GM18526 (cell line): ENCODE data around the gene AK8.

Experiments used
- POLR2A ChIP-seq: IDR thresholded peaks from 3 replicates; pipeline ENCODE4 v1.6.1; 2011; ENCODE audit not compliant: insufficient read length; ENCODE audit errors: extremely low read depth

AK8 gene

GRCh38 chr9:132896264-132896663 is 18.2 kb upstream of the AK8 start:
- no peak for TF ChIP-seq POLR2A

DNA sequence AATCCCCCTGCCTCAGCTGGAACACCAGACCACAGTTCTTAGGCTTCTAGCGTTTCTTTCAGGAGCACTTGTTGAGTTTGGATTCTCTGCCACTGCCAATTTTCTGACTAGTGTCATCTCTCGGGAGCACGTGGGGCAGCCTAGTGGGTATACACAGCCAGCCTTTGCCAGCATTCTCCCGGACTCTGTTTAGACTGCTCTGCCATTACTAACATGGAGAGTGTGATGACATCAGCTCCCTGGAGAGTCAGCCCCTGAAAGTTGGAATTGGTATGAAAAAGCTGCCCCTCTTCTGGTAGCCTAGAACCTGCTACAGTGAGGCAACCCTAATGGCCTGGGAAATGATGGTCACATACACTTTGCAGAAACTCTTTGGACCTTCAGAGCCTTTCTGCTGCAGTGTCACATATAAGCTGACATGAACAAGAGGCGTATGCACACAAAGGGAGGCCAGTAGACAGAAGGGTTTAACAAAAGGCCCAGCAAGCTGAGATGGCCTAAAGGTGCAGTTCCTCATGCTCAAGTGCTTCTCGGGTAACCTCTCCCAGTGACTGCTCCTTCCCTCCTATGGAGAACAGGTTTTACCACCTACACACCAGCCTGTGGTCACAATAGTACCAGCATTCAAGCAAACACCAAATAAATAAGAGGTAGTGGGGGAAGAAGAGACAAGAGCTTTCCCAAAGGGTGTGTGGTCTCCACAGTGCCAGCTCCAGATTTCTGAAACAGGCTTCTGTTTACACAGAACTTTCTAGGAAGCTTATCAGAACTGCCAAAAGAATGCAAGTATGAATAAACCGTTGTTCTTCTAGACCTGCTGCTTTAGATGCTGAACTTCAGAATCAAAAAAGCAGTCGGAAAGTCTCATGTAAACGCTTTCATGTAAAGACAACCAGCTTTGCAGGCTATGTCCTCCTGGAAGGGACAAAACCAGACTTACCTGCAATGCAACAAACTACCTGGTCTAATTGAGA is 17.1 kb upstream of the AK8 start:
- no peak for TF ChIP-seq POLR2A

- TF ChIP-seq POLR2A: no peak
Measured at GRCh38 chr9:132894346-132894745, 16.3 kb upstream of the AK8 start.

- TF ChIP-seq POLR2A: no peak
Measured at GRCh38 chr9:132892400-132892799, 14.3 kb upstream of the AK8 start.

DNA sequence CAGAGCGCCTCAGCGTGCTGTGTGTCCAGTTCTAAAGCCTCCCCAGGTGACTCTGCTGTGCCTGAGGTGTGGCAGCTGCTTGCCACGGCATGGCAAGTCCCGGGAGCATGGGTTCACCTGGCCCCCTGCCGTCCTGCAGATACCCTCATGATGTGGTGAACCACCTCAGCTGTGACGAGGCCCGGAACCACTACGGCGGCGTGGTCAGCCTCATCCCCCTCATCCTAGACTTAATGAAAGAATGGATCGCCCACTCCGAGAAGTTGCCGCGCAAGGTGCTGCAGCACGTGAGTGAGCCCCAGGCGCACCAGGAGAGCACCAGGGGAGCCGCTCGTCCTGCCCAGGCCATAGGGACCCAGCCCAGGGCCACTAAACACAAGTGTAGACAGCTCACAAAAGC is 10.1 kb upstream of the AK8 start:
- TF ChIP-seq POLR2A: no peak

GRCh38 chr9:132887181-132888120 is 9.4 kb upstream of the AK8 start:
- TF ChIP-seq POLR2A: no peak

GRCh38 chr9:132886334-132886725 is 8.2 kb upstream of the AK8 start:
- no peak for TF ChIP-seq POLR2A

DNA sequence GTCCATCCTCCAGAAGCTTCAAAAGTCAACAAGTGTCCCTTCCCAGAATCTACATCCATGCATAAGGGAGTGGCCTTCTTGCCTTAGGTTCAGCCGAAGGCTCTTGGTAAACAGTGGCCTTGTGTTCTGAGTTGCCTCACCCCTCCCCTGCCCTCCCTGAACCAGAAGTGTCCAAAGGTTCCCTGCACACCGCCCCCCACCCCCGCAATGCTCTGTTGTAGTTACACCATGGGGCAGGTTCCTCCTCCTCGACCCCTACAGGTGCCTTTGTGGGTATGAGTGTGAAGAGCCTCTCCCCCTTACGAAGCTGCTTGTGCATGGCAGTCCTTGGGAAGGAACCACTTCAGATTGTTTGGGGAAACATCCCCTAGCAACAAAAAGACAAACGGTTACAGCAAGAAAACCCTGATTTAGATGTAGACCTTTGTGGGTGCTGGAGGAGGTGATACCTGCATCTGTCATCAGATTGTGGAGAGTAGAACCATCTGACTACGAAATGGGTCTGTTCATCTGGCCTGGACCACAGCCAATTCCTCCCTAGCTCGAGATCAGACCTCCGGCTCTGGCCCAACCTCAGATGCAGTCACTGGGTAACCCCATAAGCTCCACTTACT is 7.7 kb upstream of the AK8 start:
- TF ChIP-seq POLR2A: no peak

GRCh38 chr9:132883349-132884294 is 5.5 kb upstream of the AK8 start:
- no peak for TF ChIP-seq POLR2A

GRCh38 chr9:132882616-132883015 is 4.5 kb upstream of the AK8 start:
- no peak for TF ChIP-seq POLR2A

GRCh38 chr9:132881826-132882225 is 3.7 kb upstream of the AK8 start:
- TF ChIP-seq POLR2A: no peak

DNA sequence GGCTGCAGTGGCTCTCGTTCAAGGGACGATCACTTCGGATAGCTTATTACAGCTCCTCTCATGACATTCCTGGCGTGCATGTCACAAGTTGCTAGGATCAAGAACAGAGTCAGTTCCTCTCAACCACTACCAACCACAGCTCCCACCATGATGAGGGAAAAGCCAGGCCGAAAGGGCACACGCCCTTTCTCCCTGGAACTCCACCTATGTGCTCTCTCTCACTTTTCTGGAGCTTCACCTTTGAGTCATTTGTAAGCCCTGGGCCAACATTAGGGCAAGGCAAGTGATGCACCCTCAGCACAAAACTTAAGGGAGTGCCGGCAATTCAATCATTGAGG is 2.2 kb upstream of the AK8 start:
- no peak for TF ChIP-seq POLR2A

GRCh38 chr9:132879457-132880323 is 1.6 kb upstream of the AK8 start:
- TF ChIP-seq POLR2A: no peak
